ENCODE results near the gene TXNL4B.
"Not testable (repeated sequence)": the region's sequence is repeated elsewhere in the genome, so short reads cannot be mapped to it uniquely, and the experiment has no call there.

TXNL4B gene

DNA sequence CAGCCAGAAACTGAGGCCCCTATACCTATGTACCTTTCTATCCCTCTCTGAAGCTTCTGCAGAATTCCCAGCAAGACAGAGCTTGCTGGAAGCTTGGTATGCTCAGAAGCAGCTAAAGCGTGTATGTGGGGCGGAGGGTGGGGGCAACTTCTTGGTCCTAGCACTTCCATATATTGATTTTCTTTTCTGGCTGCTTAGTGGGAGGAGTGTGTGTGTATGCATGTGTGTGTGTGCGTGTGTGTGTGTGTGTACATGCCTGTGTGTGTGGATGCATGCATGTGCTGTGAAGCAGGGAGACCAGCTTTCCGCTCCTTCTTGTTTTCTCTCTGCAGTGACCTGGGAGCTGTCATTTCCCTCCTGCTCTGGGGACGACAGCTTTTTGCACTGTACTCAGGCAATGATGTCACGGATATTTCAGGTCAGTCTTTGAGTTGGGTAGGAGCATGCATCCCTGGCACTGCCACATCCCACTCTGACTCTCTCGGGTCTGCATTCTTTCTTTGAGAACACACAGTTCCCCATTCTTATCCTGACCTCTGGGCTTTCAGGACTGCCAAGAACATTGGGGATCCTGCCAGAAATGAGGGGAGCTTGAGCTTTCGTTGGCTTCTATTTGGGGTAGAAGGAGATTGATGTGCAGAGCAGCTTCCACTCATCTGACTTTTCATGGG lies 19.7 kb downstream of the TXNL4B start:
- DNase-seq (ENCODE audit: low read depth, low spot score) = no peak

DNA sequence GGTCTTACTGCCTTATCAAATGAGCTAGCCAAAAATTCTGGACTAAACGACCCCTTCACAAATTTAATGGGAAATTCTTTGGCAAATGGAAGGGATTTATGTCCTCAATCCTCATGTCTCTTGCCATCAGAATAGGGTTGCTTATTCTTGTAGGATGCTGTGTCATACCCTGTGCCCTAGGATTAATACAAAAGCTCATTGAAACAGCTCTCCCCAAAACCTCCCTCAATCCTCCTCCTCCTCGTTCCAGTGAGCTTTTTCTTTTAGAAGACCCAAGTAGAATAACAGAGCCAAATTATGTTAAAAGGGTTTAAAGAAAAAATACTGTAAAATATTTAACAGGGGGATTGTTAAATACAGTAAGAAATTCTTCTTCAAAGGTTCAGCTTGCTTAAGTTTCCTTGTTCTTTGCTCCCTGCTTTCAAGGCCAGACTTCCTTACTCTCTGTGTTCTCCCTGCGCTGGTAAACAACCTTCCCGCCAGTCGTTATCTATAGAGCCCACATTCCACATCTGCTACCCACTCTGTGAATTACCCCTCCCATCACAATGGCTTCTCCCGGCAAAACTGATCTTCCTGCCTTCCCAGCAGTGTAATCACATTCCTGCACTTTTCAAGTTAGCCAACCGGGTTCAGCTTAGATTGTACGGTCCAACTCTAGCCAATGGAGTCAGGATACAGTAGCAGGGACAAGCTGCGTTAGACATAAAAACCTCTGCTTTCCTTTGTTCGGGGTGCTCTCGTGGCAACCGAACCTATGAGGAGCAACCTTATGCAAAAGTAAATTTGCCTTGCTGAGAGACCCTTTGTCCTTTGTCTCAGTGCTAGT lies 20.7 kb downstream of the TXNL4B start:
- DNase-seq (ENCODE audit: low read depth, low spot score) = no peak

DNA sequence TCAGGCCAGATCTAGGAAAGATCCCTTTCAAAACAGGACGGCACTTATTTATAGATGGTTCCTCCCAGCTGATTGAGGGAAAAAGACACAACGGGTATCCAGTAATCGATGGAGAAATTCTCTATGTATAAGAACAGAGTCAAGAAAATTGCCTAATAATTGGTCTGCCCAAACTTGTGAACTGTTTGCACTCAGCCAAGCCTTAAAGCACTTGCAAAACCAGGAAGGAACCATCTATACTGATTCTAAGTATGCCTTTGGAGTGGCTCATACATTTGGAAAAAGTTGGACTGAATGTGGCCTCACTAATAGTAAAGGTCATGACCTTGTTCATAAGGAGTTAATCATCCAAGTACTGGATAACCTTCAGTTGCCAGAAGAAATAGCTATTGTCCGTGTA lies 24.5 kb downstream of the TXNL4B start:
- DNase-seq (ENCODE audit: low read depth, low spot score) = no peak

DNA sequence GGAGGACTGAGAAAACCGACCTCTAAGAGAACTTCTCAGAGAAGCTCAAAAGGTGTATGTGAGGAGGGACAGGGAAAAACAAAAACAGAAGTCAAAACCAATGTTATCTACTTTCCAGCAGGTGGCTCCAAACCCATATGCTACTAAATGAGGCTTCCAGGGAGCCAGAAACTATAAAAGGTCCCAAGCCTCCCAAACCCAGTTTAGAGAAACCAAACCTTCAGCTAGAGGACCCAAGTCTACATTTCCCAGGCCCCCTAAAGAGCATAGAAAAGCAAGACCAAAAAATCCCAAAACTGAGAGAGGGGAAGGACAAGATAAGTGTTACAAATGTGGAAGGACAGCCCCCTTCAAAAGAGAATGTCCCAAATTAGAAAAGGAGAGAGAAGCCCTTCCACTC lies 26.7 kb downstream of the TXNL4B start:
- DNase-seq (ENCODE audit: low read depth, low spot score) = no peak

DNA sequence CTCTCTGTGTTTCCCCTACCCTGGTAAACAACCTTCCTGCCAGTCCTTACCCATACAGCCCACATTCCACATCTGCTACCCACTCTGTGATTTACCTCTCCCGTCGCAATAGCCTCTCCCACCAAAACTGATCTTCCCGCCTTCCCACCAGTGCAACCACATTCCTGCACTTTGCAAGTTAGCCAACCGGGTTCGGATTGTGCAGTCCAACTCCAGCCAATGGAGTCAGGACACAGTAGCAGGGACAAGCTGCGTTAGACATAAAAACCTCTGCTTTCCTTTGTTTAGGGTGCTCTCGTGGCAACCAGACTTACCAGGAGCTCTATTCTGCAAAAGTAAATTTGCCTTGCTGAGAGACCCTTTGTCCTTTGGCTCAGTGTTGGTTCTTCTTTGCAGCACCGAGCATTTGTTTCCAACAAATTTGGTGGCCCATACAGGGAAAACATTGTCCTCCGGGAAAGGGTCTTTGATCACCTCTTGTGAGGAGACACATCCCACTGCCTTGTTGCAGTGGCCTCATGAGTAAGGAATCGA lies 29.0 kb downstream of the TXNL4B start:
- no peak for DNase-seq (ENCODE audit: low read depth, low spot score)

DNA sequence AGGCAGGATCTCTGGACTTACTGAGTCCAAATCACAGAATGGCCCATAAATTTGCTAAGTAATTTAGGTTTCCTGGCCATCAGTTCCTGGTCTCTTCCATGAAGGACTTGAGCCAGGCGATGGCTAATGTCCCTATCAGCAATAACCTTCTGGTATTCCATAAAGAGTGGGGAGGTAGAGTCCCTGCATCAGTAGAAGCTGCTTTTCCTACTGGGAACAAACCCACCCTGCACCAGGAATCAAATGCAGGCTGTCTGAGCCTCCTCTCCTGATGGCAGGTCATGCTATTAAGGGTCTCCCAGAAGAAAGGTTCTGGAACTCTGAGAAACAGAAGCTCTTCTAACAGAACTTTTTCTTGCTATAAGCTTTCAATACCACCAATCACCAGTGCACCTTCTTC lies 31.9 kb downstream of the TXNL4B start:
- no peak for DNase-seq (ENCODE audit: low read depth, low spot score)

DNA sequence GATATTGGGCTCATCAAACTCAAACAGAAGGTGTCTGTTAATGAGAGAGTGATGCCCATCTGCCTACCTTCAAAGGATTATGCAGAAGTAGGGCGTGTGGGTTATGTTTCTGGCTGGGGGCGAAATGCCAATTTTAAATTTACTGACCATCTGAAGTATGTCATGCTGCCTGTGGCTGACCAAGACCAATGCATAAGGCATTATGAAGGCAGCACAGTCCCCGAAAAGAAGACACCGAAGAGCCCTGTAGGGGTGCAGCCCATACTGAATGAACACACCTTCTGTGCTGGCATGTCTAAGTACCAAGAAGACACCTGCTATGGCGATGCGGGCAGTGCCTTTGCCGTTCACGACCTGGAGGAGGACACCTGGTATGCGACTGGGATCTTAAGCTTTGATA lies 33.0 kb downstream of the TXNL4B start:
- no peak for DNase-seq (ENCODE audit: low read depth, low spot score)

DNA sequence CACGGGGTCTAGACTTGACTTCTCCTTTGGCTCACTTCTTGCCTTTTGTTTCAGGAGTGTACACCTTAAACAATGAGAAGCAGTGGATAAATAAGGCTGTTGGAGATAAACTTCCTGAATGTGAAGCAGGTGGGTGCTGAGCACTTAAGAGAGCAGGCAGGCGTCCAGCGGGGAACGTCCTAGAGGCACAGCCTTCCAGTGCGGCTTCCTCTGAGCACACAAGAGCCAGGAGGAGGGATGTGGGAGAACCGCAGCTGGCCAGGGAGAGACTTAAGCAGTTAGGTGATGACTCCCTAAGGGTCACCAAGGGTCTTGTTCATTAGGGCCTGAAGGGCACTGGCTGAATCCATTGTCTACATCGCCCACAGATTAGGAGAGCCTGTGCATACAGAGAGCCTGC lies 34.4 kb downstream of the TXNL4B start:
- DNase-seq (ENCODE audit: low read depth, low spot score) = not testable (repeated sequence)

DNA sequence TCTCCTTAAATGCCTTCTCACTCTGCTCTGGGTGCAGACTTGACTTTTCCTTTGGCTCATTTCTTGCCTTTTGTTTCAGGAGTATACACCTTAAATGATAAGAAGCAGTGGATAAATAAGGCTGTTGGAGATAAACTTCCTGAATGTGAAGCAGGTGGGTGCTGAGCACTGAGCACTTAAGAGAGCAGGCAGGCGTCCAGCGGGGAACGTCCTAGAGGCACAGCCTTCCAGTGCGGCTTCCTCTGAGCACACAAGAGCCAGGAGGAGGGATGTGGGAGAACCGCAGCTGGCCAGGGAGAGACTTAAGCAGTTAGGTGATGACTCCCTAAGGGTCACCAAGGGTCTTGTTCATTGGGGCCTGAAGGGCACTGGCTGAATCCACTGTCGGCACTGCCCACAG lies 36.1 kb downstream of the TXNL4B start:
- not testable (repeated sequence) for DNase-seq (ENCODE audit: low read depth, low spot score)

DNA sequence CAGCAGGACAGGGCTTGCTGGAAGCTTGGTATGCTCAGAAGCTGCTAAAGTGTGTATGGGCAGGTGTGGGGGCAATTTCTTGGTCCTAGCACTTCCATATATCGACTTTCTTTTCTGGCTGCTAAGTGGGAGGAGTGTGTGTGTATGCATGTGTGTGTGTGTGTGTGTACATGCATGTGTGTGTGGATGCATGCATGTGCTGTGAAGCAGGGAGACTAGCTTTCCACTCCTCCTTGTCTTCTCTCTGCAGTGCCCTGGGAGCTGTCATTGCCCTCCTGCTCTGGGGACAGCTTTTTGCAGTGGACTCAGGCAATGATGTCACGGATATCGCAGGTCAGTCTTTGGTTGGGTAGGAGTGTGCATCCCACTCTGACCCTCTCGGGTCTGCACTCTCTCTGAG lies 37.5 kb downstream of the TXNL4B start:
- no peak for DNase-seq (ENCODE audit: low read depth, low spot score)

DNA sequence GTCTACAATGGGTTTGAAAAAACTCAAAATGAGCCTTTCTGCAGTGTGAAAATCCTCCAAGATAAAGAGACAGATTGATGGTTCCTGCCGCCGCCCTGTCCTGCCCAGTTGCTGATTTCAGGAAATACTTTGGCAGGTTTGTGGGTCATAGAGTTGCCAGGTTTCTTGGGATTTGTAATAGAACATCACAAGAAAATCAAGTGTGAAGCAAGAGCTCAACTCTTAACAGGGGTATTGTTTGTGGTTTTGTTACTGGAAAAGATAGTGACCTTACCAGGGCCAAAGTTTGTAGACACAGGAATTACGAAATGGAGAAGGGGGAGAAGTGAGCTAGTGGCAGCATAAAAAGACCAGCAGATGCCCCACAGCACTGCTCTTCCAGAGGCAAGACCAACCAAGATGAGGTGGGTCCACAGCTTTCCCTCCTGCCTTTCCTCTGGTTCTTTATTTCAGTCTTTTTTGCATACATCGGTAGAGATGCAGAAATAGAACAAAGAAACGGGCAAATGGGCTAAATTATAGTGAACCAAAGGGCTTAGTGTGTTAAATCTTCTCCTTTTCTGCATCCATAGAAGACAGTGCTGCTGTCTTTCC lies 39.1 kb downstream of the TXNL4B start, which contains the start of gene HP:
Gene HP, plus strand, starts transcription at position 252 of the 594 bp plus-strand sequence. Its CDS starts 148 bp downstream, at position 400.
- DNase-seq (ENCODE audit: low read depth, low spot score) = not testable (repeated sequence)

DNA sequence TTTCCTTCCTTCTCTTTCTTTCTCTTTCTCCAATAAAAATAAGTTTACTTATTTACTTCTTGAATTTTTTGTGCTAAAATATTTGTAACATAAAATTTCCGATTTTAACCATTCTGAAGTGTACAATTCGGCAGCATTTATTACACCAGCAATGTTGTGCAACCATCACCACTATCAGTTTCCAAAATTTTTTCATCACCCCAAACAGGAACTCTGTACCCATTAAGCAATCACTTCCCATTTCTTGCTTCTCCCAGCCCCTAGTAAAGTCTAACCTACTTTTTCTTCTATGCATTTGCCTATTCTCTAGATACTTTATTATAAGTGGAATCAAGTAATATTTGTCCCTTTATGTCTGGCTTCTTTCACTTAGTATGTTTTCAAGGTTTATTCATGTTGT lies 41.6 kb downstream of the TXNL4B start:
- DNase-seq (ENCODE audit: low read depth, low spot score) = no peak

DNA sequence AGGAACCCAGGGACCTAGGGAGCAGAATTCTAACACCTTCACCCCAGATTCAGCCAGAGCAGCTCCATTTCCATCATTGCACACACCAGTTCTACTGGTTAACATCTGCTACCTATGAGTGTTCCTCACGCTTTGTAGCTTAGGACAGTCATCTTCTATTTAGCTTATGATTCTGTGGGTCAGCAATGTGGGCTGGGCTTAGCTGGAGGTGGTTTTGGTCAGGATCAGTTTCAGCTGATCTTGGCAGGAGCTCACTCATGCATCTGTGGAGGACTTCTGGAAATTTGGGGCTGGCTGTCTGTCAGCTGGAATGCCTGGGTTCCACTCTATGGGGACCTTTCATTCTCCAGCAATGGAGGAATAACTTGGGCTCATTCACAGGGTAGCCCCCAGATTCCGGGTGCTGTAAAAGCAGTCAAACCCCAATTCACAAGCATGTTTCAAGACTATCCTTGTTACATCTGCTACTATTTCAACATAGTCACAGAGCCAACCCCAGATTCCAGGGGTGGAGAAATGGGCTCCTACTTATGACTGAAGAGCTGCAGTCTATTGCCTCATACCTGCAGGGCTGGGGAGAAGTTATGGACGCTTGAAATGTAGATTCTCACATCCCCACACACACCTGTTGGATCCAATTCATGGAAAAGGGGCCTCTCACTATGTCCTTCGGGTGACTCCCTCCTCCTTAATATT lies 42.5 kb downstream of the TXNL4B start:
- DNase-seq (ENCODE audit: low read depth, low spot score) = no peak

DNA sequence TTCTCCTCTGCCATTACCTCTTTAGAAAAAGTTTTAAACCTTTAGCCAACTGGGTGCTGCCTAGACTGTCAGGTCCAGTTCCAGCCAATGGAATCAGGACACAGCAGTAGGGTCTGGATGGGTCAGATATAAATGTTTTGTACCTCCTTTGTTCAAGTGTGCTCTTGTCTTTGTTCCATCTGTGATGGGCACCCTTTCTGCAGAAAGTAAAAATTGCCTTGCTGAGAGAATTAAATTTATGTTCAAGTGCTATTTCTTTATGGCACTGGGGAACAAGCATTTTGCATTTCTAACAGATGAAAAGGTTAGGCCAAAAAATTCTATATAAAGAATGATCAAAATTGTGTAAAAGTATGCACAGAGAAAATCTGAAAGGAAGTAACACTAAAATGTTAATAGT lies 44.3 kb downstream of the TXNL4B start:
- no peak for DNase-seq (ENCODE audit: low read depth, low spot score)

DNA sequence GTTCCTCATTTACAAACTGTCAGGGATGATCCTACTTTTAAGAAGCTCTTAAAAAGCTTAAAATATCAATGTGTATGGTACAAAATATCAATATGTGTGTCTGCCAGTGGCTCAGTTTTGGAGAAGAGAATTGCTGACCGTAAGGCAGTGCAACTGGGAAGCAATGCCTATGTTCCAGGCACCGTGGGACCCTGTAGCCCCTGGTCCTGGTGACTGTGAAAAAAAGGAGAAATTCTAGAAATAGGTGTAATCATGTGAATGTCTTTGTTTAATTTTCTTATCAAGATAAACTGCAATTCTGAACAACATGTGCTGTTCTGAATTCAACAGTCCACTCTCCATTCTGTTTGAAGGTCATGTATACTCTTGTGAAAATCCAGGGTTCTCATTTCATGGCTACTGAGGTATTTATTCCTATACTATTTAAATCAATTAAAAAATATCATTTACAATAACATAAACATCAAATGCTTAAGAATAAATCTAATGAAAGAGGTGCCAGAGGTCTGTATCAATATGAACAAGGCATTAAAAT lies 48.5 kb downstream of the TXNL4B start:
- DNase-seq (ENCODE audit: low read depth, low spot score) = no peak

DNA sequence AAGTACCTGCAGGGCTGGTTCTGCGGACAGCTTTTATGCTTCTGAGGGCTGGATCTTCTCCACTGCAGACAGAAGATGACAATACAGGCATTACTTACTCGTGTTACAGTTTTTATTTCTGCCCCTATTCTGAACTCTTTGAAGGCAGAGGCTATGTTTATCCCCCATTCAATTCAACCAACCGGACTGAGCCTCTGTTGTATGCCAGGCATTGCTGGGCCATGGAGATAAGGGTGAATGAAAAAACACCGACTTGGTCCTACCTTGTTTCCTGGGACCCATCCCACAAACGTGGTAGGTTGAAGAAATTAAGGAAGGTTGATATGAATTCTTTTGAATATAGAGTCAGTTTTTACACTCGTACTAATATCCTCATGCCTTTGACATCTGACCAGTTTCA lies 49.1 kb downstream of the TXNL4B start:
- no peak for DNase-seq (ENCODE audit: low read depth, low spot score)

DNA sequence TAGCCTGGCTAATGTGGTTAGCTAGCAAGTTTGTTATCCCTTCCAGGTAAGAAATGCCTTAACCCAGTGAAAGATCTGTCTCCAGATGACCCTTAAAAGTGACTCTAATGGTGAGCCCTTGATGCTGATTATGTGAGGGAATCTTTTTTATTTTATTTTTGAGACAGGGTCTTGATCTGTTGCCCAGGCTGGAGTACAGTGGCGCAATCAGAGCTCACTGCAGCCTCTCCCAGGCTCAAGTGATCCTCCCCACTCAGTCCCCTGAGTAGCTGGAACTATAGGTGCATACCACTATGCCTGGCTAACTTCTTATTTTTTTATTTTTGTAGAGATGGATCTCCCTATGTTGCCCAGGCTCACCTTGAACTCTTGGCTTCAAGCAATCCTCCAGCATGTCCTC lies 49.9 kb downstream of the TXNL4B start:
- DNase-seq (ENCODE audit: low read depth, low spot score) = no peak

DNA sequence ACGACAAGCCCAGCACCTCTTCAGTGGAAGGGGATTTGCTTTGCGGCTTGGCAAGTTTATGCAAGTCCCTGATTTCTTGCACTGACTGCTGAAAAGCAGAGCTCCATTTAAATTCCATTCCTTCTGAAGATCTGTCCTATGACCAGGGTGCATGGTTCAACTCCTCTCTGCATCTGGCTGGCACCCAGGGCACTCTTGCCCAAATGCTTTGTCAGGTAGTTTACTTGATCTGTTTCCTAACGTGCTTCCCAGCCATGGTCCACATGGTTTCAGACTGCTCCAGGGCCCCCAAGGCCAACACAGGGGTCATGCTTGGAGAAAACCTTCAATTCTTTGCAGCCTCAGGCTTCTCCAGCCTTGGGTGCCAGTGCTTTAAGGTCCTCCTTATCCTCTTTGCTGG lies 50.4 kb downstream of the TXNL4B start:
- no peak for DNase-seq (ENCODE audit: low read depth, low spot score)

DNA sequence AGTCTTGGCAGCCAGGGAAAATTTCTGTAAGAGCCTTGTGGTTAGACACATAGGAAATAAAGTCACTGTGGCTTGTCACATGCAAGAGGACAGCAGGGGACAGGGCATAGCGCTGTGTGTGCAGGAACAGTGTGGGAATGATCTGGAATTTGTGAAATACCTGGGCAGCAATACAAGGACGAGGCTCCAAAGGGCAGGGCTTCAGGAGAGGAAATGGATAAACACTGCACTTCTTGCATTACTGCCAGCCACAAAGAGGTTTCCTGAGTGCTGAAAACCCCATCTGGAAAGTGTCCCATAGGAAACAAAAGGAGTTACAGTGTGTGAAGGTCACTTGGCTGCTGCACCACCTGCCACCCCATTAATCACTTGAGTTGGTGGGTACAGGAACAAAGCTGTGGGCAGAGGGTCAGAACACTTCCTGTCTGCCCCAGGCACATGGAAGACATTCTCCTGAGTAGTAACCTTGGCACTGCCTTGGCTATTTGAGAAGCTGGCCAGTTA lies 51.2 kb downstream of the TXNL4B start:
- DNase-seq (ENCODE audit: low read depth, low spot score) = no peak

DNA sequence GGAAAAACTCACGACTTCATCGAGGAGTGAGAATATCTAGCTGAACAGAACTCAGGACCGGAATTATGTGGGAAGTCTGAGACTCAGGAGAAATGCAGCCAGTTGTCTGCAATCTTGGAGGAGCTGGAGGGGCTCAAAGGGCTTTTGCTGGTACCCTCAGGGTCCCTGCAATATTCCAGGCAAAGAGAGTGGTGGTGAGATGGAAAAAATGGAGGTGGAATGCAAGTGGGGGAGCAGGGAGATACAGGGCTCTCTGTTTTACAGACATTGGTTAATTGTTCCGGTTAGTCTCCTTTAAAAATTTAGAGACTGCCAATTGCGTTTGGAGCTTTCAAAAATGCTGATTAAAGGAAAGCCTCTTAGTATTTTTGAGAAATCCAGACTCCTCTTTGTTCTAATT lies 57.3 kb downstream of the TXNL4B start:
- DNase-seq (ENCODE audit: low read depth, low spot score) = no peak

All from brain pericyte (primary cell).